Natural killer cell (primary cell): ENCODE data around the gene AZU1. TPM values are rescaled to one million over a fixed set of nuclear protein-coding genes. Genes with fewer than 3 reads are reported as not detected.

Experiments used
- ATAC-seq, 3 donors: fragments of 150-1000 bp in 2 of 3; fragments of 200-7000 bp in 1 of 3; cut with Tn5 transposase; 1 replicate in 1 of 3; 2 replicates in 2 of 3; pipeline ENCODE4 v1.10.0; 2021; ENCODE audit warnings: mild to moderate bottlenecking in 2 of 3, moderate library complexity in 2 of 3
- DNase-seq, 2 donors: peaks; one replicate each; pipeline versions ENCODE4 v3.0.0 to v3.0.0-alpha.2; 2013 to 2021; ENCODE audit warnings: mixed read lengths in 1 of 2
- H3K27ac ChIP-seq: one replicate; pipeline ENCODE4 v1.5.1; 2013; ENCODE audit warnings: mild to moderate bottlenecking, low read length
- H3K27me3 ChIP-seq: one replicate; pipeline ENCODE4 v1.6.1; 2013; ENCODE audit warnings: low read length; ENCODE audit not compliant: control insufficient read depth, insufficient read depth
- H3K36me3 ChIP-seq: one replicate; pipeline ENCODE4 v1.6.1; 2013; ENCODE audit warnings: low read length; ENCODE audit not compliant: control insufficient read depth, insufficient read depth
- H3K4me1 ChIP-seq: one replicate; pipeline ENCODE4 v1.6.1; 2013; ENCODE audit warnings: low read length; ENCODE audit not compliant: control insufficient read depth, insufficient read depth
- H3K4me3 ChIP-seq: one replicate; pipeline ENCODE4 v1.5.1; 2013; ENCODE audit warnings: low read length
- H3K9me3 ChIP-seq: one replicate; pipeline ENCODE4 v1.6.1; 2013; ENCODE audit warnings: low read length; ENCODE audit not compliant: control insufficient read depth, insufficient read depth
- H3K27ac Mint-ChIP-seq, 2 donors: one replicate each; pipeline ENCODE4 v1.8.0; 2022; ENCODE audit warnings: mild to moderate bottlenecking in 2 of 2, mixed read lengths in 2 of 2, moderate library complexity in 1 of 2
- H3K27me3 Mint-ChIP-seq, 2 donors: one replicate each; pipeline ENCODE4 v1.8.0; 2022; ENCODE audit warnings: low read depth in 2 of 2, mixed read lengths in 2 of 2
- H3K36me3 Mint-ChIP-seq: one replicate; pipeline ENCODE4 v1.8.0; 2022; ENCODE audit warnings: mixed read lengths
- H3K4me1 Mint-ChIP-seq, 2 donors: one replicate each; pipeline ENCODE4 v1.8.0; 2022; ENCODE audit warnings: mixed read lengths in 2 of 2
- H3K4me3 Mint-ChIP-seq: one replicate; pipeline ENCODE4 v1.8.0; 2022; ENCODE audit warnings: mild to moderate bottlenecking, moderate library complexity, mixed read lengths
- H3K9me3 Mint-ChIP-seq, 2 donors: one replicate each; pipeline ENCODE4 v1.8.0; 2022; ENCODE audit warnings: mixed read lengths in 2 of 2
- CTCF ChIP-seq: fragments of 200-600 bp; IDR thresholded peaks from one replicate; pipeline ENCODE4 v1.8.0; 2022; ENCODE audit warnings: antibody characterized with exemption
- WGBS: methylation state at CpG from one replicate; pipeline ENCODE4 v1.1.7; 2013; ENCODE audit warnings: missing lambda C conversion rate; ENCODE audit not compliant: insufficient coverage; 5-methylcytosine and 5-hydroxymethylcytosine counted together
- intact Hi-C: fragments of 100-400 bp; cut with micrococcal nuclease; formaldehyde crosslinking; loops from one replicate; pipeline ENCODE4 v1.14.2; 2022
- total RNA-seq, 4 donors: library from RNA; stranded (reverse); fragments of 120-200 nt in 1 of 4; gene quantifications; one replicate each; pipeline versions ENCODE4 v1.2.3 to v1.2.4, GENCODE V29; 2013 to 2022

The AZU1 gene
- 1 to 10 TPM in 2 of 3 donors, under 1 TPM in 1; 0.87 to 2.5 (median 1.8) TPM for total RNA-seq
- 0.09 TPM for total RNA-seq (2013)

GRCh38 chr19:827710-828321 is at the start of gene AZU1:
Gene AZU1, plus strand, starts transcription at chr19:827837. Its CDS starts 10 bp downstream, at chr19:827847.
- no peaks in the 10 kb centered on the region for H3K9me3 ChIP-seq
- 74% methylated on average over 33 of the region's 33 CpGs for WGBS
- Mint-ChIP-seq H3K9me3 (no peaks in the 10 kb centered on the region), H3K4me1 (no peaks in the 10 kb centered on the region), H3K27ac (no peak within 1 kb of the TSS), H3K4me3 (no peak within 1 kb of the TSS), H3K27me3 (peaks cover 6 to 10% of the 10 kb centered on the region in 2 donors), H3K36me3 (no peaks in the 10 kb centered on the region)
- intact Hi-C loops, result no loop called here
- no peak for DNase-seq
- H3K4me1 ChIP-seq, result no peaks in the 10 kb centered on the region
- no peaks in the 10 kb centered on the region for H3K36me3 ChIP-seq
- peak in 1 of 3 donors; percentile 21 for ATAC-seq
- no peak within 1 kb of the TSS for H3K27ac ChIP-seq
- H3K27me3 ChIP-seq, result peaks cover 7% of the 10 kb centered on the region
- no peak for TF ChIP-seq CTCF
- no peak within 1 kb of the TSS for H3K4me3 ChIP-seq

DNA sequence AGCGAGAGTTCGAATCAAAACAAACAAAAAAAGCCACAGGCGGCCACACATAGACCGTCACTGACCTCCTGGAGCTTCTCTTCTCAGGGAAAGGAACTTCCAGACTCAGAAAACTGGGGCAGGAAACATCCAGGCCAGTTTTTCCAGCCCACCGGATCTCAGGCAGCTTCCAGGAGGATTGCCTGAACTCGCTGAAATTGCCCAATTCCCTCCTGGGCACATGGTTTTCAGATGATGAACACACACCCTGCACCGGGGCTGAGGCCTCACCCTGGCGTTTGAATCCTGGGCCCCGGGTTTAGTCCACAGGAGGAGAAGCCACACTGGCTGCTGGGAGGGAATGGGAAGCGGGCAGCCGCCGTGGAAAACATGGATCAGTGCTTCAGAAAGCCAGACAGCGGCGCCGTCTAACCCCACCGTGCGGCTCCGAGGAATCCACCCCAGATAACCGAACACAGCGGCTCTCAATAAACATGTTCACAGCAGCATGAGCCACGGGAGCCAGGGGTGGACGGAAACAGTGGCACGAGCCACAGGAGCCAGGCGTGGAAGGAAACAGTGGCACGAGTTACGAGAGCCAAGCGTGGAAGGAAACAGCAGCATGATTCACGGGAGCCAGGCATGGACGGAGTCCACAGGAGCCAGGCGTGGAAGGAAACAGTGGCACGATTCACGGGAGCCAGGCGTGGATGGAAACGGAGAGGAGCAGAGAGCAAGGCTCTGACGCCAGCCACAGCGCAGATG is 48.6 kb upstream of the AZU1 start:
- Histone ChIP-seq H3K4me1 (no peaks in the 10 kb centered on the region), H3K27ac (no peak overlapping the region), H3K4me3 (no peak overlapping the region), H3K36me3 (no peaks in the 10 kb centered on the region), H3K27me3 (no peaks in the 10 kb centered on the region), H3K9me3 (no peaks in the 10 kb centered on the region)
- TF ChIP-seq CTCF, result no peak
- H3K27me3 Mint-ChIP-seq, result no peaks in the 10 kb centered on the region
- H3K4me3 Mint-ChIP-seq, result no peak overlapping the region
- intact Hi-C loops, result loop anchor here (10.0 kb wide), 1 partner anchor 206 kb away; the partner anchor contains the start of gene WDR18
- ATAC-seq (no peak), DNase-seq (no peak)
- H3K4me1 Mint-ChIP-seq, result no peaks in the 10 kb centered on the region
- no peaks in the 10 kb centered on the region for H3K9me3 Mint-ChIP-seq
- 83% methylated on average over 36 of the region's 36 CpGs for WGBS
- no peak overlapping the region for H3K27ac Mint-ChIP-seq
- no peaks in the 10 kb centered on the region for H3K36me3 Mint-ChIP-seq

DNA sequence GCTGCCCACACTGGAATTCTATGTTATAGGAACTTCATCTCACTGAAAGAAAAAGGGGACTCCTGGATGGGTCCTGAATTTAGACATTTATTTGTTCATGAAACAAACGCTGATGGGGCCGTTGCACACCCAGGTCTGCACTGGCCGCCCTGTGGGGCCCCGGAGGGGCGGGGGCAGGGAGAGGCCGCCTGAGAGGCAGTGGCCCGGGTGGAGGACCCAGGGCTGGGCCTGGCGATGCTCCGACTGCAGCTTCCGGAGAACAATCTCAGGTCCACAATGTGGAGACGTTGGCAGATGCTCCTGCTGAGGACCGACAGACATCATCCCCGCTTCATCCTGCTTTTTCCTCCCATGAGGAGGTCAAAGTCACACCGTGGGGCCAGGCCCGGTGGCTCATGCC is 46.7 kb upstream of the AZU1 start:
- no peaks in the 10 kb centered on the region for H3K36me3 ChIP-seq
- no peaks in the 10 kb centered on the region for H3K9me3 ChIP-seq
- H3K4me3 ChIP-seq, result no peak overlapping the region
- H3K4me3 Mint-ChIP-seq, result no peak overlapping the region
- H3K27me3 Mint-ChIP-seq, result no peaks in the 10 kb centered on the region
- ATAC-seq, result no peak
- H3K4me1 ChIP-seq, result no peaks in the 10 kb centered on the region
- H3K4me1 Mint-ChIP-seq, result no peaks in the 10 kb centered on the region
- no peaks in the 10 kb centered on the region for H3K27me3 ChIP-seq
- 92% methylated on average over 15 of the region's 15 CpGs for WGBS
- H3K9me3 Mint-ChIP-seq, result no peaks in the 10 kb centered on the region
- no peak for TF ChIP-seq CTCF
- H3K27ac ChIP-seq, result no peak overlapping the region
- no peak for DNase-seq
- intact Hi-C loops, result no loop called here
- no peaks in the 10 kb centered on the region for H3K36me3 Mint-ChIP-seq
- no peak overlapping the region for H3K27ac Mint-ChIP-seq
